Measurements from ENCODE around the gene ZDHHC14.
"Not testable (repeated sequence)": the region's sequence is repeated elsewhere in the genome, so short reads cannot be mapped to it uniquely, and the experiment has no call there.

ZDHHC14 gene

DNA sequence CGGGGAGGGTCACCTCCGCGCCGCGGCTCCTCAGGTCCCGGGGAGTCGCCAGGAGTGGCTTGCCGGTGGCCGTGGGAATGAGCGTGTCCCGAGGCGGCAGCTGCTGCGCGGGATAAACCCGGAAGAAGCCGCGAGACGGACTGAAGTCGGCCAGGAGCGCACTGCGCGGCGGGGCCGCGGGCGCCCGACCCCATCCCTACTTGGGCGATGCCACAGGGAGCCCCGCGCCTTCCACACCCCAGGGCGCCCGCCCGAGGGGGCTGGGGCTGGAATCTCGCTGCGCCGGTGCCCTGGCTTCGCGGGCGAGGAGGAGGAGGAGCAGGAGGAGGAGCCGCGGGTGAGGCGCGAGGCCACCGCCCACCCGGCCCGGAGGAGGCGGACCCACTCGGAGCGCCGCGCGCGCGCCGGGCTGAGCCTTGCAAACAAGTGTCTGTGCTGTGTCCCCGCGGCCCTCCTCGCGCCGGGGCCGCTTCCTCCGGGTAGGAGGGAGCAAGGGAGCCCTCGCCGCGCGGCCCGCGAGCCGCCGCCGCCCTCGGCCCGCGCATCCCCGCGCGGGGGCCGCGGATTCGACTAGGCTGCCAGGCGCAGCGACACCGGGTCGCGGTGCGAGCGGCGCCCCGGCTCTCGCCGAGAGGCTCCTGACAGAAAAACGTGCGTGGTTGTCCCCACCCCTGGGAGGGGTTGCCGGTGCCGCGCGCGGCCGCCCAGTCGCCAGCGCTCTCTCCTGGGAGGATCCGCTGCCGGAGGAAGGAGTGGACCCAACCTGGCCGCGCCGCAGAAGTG, at the start of gene ZDHHC14:
Gene ZDHHC14 (plus strand): TSS at position 412 of the 783 bp plus-strand sequence.
- FAIRE-seq, result no peak

DNA sequence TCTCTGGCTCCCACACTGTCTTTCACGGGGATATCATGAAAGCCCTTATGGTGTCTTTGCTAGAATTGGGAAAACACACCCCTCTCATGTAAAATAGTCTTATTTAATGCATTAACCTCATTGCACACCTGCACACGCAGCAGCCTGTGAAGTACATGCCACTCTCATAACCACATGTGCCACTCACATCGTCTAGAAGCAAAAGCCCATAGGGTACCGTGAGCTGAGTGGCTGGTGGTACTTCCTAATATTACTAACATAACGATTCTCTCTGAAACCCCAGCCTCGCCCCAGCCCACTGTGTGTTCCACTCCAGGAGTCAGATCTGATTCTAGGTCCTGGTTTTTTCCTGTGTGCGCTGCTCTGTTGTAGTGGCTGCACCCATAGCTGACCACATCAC, 48.2 kb upstream of the ZDHHC14 start:
- no peak for FAIRE-seq

DNA sequence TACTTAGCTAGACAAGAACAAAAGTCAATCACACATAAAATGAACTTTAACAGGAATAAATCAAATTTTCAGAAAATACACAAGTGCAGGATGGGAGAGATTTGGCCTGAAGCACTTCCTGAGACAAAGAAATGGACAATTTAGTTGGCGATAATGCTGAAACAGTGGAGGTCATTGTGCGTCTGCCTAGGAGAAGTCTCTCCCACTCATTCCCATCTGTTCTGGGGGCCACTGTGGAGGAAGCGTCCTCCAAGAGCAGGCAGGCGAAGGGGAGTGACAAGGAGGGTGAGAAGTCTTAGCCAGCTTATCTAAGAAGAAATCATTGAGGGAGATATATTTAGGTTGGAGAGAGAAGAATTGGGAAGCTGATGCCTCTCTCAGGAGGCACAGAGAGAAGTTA, 47.5 kb upstream of the ZDHHC14 start:
- no peak for FAIRE-seq

DNA sequence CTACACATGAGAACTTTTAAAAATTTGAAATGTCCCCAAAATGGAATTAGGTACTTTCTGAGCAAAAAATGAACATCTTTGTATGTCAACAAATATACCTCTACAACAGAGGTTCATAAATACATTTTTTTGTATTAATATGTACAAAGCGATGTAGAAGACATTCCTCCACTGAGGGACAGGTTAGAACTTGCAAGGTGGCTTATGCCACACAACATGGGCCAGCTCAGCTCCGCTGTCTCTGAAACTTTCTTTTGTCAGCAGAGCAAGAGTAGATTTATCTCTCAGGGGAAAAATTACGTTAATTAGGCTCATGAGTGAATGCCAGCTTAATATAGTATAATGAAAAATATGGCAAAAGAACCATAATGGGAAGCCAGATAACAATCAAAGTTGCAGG, 47.0 kb upstream of the ZDHHC14 start:
- FAIRE-seq, result no peak

DNA sequence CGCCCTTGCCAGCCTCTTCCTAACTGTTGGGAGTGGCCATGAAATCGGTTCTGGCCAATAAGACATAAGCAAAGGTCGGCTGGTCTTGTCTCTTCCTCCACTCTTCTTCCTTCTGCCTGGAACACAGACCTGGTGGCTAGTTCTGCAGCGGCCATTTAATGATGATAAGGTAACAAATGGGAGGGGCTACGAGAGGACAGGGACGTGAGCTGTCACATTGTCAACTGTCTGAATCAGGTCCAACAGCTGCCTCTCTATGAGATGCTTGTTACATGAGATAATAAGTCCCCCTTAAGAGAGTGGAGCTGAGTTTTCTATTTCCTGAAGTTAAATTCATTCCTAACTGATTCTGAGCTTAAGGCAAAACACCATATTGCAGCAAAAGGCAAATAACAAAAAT, 45.2 kb upstream of the ZDHHC14 start:
- FAIRE-seq, result no peak

DNA sequence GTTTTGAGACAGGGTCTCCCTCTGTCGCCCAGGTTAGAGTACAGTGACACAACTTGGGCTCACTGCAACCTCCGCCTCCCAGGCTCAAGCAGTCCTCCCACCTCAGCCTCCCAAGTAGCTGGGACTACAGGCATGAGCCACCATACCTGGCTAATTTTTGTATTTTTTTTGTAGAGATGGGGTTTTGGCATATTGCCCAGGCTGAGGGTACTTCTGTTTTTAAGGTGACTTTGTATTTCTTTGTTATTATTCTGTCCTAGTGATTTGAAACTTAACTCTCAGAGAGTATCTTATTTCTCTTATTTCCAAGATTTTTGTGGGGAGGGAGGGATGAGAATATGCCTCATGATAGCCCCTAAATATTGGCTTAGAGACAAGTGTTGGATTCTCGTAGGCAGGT, 43.7 kb upstream of the ZDHHC14 start:
- FAIRE-seq, result not testable (repeated sequence)

DNA sequence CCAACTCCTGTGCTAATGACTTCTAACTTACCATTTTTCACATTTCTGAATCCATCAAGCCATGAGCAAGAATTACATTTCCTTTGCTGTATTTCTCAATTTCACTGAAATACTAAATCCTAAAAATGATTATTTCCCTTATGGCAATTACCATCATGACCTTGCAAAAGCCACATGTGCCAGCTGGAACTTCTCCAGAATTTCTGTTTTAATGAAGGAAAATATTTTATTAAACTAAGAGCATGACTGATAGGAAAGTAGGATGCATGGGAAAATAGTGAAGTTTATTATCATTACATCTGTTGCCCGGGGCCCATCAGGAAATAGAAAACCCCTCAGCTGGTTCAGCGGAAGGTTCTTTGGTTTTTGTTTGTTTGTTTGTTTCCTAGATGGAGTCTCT, 43.2 kb upstream of the ZDHHC14 start:
- FAIRE-seq, result no peak

DNA sequence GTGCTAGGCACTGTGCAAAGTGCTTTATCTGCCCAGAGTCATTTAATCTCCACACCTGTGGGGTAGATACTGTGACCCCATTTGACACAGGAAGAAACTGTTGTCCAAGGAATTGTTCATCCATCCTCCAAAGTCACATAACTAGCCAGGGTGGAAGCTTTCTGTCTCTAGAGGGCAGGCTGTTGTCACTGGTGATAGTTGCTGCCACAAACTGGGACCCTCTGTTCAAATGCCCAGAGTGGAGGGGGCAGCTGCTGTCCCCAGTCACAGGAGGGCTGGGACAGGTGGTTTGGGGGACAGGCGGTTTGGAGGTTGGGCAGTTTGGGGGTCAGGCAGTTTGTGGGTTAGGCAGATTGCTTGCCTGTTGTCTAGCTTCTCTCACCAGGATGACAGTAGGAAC, 41.6 kb upstream of the ZDHHC14 start:
- no peak for FAIRE-seq

DNA sequence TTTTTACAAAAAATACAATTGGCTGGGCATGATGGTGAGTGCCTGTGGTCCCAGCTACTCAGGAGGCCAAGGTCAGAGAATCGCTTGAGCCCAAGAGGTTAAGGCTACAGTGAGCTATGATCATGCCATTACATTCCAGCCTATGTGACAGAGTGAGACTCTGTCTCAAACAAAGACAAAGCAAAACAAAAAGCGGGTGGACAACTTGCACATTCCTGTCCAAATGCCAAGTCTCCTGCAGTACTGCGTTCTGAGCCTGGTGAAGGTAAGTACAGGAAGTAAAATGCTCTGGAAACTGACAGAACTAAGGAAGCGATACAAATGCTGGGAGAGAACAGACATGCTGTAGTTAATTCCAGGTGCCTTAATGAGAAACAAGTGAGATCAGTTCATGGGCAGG, 37.3 kb upstream of the ZDHHC14 start:
- no peak for FAIRE-seq

DNA sequence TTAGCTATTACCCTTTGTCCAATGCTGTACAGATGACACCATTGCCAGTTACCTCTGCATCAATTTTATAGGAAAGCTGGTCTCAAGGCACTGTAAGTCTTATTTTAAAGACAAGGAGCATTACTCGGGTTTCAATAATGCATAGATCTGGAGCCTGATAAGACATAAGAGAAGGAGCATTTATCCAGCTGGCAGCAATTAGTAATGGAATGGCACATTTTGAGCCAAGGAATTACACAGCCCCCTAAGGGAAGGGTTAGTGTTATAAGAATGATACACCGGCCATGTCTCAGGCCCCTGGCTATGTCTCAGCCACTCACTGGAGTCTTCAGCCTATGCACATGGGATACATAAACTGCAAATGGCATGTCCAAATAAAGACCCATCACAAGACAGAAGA, 34.6 kb upstream of the ZDHHC14 start:
- no peak for FAIRE-seq

DNA sequence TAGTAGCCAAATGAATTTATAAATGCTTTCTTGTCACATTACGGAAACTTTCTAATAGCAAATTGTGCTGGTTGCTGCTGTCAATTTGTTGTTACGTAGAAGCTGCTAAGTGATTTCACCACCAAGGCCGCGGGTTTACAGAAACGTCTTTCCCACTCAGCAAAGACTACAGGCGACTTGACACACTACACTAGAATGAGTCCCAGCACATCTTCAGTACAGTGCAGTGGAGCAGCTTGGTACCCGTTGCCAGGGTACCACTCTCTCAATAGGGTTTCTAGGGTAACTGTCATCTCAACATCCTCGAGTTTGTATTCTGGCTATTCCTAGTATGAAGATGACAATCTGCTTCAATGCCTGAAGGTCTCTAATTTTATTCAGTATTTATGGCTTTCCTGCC, 22.7 kb upstream of the ZDHHC14 start:
- no peak for FAIRE-seq

DNA sequence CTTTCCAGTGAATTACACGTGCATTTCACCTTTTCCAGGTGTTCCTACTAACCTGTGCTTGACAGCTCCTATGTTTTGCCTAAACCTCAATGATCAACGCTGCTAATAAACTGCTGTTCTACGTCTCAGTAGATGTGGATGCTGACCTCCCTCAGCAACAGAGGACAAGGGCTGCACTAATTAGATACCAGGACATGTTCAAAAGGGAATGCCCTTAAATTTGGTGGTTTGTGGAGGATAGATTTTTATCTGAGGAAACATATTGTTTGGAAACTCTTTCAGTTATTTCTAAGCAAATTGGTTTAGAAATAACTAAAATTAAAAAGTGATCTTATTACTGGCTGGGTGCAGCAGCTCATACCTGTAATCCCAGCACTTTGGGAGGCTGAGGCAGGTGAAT, 19.1 kb upstream of the ZDHHC14 start:
- FAIRE-seq, result no peak

DNA sequence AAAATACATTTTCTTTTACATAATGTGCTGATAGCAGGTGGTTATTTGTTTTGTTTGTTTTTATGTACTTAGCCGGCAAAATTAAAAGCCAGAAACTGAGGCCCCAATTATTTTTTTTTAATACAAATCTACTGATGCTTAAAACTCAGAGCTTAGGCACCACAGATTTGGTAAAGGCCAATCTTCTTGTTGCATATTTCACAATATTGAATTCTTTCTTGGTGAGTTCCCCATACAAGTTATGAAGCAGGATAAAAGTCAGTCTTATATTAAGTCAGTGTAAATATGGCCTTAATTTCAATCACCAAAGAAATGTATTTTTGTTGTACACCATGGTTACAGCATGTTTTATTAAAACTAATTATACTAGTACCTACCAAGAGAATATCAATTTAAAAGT, 16.3 kb upstream of the ZDHHC14 start:
- FAIRE-seq, result no peak

DNA sequence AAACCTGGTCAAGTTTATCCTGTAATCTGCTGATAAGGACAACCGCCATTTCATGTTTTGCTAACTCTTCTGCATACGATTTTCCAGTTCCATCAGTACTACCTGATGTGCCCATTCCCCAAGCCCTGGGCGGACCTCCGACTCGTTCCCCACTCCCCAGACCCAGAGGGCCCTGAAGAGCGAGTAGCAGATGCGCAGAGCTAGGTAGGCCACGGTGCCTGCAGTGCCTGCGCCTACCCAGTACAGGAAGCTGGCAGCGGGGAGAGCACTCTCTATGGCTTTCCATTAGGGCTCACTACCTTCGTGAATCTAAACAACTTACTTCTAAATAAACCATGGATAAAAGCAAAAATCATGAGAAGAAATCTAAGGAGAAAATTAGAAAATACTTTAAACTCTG, 14.3 kb upstream of the ZDHHC14 start:
- no peak for FAIRE-seq

DNA sequence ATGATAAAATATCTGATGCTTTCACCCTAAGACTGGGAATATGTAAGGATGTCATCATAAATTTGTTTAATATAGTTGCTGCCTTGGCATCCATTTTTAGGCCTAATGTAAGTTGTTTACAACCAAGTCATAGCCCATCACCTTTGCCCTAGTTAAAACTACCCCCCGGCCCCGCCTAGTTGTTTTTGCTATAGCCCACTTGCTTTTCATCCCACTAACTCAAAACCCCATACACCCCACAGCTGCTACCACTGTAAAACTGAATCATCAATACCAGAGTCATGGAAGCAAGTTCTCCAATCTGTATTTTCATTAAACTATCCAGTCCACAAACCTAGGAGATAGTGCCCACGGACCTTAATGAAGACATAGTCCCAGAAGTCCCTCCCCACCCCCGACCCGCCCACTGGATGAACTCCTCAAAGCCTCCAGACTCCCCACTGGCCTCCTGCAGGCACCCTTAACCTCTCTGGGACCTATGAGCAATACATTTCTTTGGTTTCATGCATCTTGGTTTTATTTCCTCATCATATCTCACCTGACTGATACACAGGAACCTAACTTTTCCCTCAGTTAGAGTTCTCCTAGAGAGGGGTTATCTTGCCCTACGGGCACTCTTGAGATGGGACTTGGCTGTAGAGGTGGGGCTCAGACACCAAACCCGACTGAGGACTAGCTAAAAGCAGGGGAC, 12.5 kb upstream of the ZDHHC14 start:
- FAIRE-seq, result no peak

DNA sequence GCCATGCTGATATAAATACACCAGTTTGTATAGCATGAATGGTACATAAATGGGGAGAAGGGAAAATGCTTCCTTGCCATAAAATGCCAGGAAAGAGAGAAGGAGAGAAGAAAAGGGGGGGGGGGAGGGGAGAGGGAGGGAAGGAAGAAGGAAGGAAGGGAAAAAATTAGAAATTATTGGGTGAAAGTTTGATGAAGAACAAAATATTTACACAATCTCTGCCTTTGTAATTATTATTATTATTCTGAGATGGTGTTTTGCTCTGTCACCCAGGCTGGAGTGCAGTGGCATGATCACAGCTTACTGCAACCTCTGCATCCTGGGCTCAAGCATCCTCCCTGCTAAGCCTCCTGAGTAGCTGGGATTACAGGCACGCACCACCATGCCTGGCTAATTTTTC, 10.2 kb upstream of the ZDHHC14 start:
- no peak for FAIRE-seq

DNA sequence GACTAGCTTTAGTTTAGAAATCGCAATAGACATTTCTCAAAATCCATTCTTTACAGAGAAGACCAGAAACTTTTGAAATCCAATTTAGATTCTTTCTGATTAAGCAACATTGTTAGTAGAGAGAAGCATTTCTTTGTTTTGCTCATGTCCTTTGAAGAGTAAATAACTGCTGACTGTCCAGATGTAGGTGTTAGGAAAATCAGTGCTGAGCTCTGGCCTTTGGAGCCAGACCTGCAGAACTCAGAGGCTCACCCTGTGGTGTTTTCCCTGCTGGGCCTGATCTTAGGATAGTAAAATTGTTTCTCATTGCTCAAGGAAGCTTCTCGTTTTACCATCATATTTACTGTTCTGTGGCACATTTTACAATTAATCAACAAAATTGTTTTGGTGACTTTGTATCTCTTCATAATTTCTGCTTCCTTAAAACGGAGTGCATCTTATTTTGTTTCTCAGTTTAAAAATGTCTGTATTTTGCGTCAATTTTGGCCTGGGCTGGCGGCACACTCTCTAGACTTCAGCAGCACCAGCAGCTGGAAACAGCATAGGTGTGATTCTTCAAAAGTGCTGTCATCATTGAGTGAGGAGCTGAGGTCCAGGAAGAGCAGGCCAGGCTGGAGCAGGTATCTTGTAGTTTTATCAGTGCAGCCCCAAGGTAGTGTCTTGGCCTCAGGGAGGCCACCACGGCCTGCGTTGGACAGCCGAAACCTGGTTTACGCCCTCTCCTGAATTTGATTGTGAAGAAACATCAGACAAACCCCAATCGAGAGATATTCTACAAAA, 8.3 kb upstream of the ZDHHC14 start:
- FAIRE-seq, result no peak

DNA sequence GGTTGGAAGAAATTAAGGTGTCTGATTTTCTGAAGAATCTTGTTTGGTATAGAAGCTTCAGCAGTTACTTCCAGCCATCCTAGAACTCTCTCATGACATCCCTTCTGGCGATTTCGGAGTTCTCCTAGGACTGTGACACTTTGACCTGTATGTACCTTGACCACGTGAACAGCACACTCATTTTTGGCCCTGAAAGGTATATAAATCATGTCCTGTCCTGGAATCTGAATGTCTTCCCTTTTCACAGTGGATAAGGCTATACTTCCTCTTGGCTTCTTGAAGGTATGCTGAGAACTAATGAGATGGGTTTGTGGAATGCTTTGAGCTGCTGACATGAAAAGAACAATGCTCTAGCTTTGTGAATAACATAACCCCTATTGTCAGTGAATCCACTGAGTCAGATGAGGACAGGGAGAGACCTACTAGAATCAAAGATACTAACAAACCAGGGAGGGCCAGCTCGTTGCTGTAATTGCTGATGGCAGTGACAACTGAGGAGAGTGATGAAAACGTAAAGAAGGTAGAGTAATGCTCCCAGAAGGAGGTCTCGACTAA, 6.0 kb upstream of the ZDHHC14 start:
- FAIRE-seq, result no peak

DNA sequence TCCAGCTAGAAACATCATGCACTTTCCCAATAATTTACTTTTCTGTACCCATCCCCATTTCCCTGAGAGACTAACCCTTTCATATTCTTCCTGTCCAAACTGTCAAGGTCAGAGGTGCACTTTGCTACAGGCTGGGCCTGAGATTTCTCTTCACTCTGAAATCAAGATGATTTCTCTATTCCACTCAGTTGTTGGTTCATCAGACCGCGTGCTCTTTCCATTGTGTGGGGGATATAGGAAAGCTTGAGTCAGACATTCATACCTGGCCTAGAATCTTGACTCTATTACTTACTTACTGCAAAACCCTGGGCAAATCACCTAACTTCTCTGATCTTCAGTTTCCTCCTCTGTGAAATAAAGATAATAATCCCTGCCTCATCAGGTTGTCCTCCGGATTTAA, 4.7 kb upstream of the ZDHHC14 start:
- FAIRE-seq, result no peak

DNA sequence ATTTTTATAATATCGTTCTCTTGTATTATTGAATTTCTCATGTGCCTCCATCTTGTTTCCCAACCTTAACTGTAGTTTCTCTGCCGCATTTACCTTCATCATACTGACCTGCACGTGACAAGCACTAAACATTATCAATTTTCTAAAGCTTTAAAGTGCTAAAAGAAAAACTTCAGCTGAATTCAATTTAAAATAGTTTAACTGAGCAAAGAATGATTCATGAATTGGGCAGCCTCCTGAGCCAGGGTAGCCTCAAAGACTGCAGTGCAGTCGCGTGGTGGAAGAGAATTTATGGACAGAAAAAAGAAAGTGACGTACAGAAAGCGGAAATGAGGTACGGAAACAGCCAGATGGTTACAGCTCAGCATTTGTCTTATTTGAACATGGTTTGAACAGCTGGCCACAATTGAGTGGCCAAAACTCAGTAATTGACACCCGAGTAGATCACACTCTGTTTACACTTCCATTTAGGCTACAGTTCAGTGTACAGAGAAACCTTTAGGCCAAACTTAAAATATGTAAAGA, 4.2 kb upstream of the ZDHHC14 start:
- no peak for FAIRE-seq

DNA sequence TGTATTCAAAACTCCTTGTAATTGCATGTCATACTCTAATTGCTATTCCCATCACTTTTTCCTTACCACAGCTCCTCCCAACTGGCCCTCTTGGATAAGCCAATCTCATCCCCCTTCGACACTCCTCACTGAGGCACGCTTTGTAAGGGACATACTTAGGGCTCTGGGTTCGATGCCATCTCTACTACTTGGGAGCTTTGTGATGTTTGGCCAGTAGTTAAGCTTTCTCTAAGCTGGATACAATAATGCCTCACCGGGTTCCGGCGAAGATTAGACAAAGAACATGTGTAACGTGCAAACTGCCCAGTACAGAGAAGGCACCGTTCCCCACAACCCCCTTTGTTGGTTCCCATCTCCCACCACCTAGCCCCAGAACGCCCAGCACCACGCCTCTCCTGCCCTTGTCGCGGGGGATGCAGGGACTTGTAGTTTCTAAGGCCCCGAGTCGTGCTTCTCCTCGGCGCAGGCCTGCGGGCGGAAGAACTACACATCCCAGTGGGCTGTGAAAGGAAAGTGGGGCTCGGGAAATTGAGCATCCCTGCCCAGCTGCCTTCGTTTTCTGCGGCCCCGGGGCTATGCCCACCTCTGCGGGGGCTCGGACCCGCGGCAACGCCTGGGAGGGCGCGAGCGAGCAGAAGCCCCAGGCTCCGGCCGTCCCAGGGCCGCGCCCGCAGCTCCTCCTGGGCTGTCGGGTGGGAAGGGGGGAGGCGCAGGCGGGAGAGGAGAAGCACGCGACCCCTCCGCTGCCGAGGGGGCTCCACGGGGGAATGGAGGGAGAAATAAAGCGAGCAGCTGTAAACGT, 1.1 kb upstream of the ZDHHC14 start:
- FAIRE-seq, result no peak

DNA sequence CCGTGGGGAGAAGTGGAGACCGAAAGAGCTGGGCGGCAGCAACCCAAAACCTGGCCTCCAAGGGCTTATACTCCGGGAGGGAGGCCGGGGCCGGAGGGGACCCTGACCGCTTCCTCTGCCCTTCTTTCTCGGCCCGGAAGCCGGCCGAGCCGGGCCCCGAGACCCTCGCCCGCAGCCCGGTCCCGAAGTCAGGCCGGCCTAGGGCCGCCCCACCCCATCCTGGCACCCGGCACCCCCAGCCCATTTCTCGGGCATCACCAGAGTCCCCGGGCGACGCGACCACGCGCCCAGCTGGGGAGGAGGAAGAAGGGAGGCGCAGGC, 572 bp upstream of the ZDHHC14 start:
- no peak for FAIRE-seq
